Ureter (tissue), 1 donor: ENCODE measurements around the gene KIAA2012. TPM values are rescaled to one million over a fixed set of nuclear protein-coding genes. Genes with fewer than 3 reads are reported as not detected.

Source experiments
- DNase-seq: peaks from one replicate; pipeline ENCODE4 v3.0.0-alpha.2; 2020; ENCODE audit warnings: low spot score
- total RNA-seq: library from RNA; stranded (reverse); gene quantifications from one replicate; pipeline ENCODE4 v1.2.4, GENCODE V29; 2023
- donor health status: DM: yes; HTN: yes; CAD: no.

The KIAA2012 gene
- total RNA-seq, 1 donor from 2014 or later, result not detected

DNA sequence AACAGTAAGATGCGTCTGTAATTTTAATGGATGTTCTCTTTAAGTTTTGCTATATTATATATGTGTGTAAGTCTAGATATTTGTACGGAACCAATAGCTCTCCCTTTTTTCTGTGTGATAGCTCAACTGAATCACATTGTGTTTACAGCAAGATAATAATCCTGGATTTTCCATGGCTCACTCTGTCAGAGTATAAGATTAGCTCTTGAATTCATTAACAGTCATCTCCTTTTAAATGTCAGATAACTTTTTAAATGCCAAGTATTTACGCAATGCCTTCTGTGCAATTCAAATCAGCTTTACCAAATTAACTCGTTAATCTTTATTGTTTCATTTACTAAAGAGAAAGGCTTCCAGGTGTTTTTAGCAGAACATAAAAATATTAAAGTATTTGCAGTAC lies 76.9 kb downstream of the KIAA2012 start:
- no peak for DNase-seq

DNA sequence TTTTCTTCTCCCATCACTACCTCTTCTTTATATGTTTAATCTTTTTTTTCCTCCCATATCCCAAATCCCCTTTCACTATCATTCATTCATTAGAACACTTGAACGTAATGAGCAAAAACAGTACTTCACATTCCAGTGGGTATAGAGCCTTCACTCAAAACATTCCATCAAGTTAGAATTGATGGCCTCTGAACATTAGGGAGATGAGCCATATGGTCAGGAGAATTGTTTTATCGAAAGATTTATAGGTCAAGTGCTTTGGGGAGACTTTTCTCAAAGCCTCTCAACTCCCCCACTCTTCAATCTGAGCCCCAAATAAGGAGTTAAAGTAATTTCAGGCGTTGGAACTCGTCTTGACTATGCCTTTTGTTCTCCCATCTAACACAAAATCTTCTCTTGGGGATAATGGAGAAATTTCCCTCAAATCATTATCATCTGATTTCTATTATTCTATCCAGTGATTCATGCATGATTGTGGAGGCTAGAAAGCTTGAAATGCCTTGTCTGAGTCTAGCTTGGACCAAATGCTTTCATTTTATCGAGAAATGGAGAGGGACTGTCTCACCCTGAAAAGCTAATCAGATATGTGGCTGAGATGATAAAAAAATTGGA lies 79.2 kb downstream of the KIAA2012 start:
- no peak for DNase-seq

DNA sequence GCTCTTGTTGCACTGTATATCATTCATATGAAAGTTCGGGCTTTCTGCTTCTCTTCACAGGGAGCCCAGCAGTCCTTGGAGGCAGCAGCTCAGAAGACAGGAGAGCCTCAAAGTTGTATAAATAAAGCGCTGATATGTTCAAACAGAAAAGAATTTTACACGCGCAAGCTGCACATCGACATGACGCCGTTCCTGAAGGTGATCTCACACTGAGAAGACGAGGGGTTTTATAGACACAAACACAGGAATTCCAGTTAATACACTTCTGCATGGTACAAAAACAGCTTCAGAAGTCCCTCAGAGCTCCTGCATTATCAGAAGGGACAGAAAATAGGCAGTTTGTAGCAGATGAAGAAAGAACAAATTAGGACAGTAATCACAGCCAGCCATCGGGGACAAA lies 81.6 kb downstream of the KIAA2012 start:
- DNase-seq, result no peak

DNA sequence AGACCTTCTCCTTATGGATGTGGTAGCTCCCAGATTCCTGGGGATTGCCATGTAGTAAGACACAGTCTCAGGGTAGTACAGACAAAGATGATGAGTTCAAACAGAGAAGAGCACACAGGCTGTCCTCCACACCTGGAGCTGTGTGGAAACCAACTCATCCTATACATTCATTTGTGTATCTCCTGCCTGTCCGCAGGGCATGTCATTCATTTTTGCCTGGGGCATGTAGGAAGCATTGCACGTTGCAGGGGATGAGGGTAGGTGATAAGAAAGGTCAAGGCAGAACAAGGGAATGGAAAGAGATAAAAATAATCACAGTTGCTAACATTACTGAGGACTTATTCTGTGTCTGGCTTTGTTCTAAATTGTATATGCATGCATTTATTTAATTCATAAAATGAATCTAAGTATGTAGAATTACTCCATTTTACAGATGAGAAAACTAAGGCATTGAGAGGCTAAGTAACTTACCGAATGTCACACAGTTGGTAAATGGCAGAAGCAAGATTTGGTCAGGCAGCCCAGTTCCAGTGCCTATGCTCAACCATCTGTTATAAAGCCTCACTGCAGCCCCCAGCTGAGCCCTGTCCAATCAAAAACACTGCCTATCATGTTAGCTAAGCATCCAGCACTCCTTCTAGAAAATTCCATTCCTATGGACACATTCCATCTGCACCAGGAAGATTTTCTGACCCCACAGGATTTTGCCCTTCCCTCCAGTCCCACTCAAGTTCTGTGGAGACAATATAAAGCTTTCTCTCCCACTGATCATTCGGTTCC lies 84.3 kb downstream of the KIAA2012 start:
- no peak for DNase-seq

DNA sequence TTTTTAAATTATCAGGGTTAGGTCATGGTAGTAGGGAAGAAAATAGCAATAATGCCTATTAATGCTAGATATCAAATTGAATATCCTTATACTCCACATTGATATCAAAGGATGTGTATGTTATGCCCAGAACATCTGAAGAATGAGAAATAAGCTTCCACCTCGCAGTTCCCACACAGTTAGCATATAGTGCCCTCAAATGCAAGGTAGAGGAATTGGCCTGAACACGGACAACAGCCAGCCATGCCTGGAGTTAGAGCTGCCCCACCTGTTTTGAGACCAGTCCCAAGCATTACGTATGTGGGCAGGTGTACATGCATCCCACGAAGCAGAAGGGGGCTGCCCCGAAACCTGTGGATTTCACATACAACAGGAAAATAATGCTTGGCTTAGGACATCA lies 85.7 kb downstream of the KIAA2012 start:
- DNase-seq, result no peak

DNA sequence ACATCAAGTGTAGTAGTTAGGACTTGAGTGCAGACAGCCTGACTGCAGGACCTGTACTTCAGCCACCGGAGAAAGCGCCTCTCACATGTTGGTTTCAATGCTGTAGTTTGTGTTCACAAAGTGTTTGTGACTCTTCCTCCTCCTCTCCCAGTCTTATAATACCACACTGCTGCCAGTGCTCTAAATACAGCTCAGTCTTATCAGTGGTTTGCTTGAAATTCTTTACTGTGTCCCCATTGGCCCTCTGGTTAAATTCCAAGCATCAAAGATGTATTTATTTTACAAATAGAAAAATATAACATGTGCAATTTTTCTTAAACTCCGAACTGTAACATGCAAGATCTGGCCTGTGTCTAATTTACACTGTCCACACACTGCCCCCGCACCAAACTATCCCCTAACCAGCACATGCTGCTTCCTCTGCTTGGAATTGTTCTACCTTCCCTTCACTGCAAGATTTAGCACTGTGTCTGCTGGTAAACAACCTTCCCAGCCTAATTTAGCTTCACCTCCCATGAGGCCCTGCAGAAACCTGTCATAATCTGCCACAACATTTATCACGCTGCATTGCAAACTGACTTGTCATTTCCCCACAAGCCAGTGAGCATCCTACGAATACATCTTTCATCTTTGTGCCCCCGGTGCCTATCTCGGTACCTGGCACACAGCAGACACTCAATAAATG lies 88.2 kb downstream of the KIAA2012 start:
- no peak for DNase-seq

DNA sequence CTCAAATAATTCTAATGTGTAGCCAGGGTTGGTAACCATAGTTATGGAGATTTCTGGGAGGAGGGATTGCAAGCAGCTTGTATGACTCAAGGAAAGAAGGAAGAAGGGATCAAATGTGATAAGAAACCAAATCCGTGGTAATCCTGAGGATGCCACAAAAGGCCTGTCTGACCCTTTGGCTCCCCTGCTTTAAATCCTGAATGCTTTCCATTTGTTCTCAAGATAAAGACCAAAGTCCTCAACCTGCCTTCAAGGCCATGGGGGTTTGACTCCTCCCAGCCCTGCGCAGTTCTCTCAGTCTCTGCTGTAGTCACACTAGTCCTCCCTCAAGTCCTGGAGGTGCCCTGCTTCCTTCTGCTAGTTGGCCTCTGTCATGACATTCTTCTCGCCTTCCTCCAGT lies 91.4 kb downstream of the KIAA2012 start:
- DNase-seq, result no peak

DNA sequence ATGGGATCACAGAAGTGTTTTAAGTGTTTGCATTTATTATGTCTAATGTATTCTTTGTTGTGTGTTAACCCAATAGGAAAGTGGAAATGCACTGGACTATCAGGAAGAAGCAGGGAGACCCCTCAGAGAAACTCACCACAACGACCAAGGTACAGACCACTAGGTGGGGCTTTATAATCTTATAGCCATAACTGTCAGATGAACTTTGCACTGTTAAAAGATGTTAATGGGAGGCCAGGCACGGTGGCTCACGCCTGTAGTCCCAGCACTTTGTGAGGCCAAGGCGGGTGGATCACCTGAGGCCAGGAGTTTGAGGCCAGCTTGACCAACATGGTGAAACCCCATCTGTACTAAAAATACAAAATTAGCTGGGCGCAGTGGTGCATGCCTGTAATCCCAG lies 92.2 kb downstream of the KIAA2012 start:
- DNase-seq, result no peak

DNA sequence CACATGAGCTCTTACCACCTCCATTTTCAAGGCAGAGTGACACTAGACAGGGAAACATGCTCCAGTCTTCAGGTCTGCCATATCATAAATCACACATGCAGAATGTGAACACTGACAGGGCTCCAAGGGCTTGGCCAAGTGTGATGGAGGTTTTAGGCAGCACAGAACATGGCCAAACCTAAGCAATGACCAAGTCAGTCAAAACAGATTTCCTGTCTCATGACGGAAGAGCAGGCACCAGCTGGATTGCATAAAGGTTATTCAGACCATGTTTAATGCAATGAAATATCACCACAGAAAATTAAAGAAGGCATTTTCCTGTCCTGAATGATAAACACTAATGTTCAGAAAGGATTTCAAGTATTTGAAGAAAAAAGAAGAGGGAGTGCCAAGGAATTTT lies 92.9 kb downstream of the KIAA2012 start:
- no peak for DNase-seq

DNA sequence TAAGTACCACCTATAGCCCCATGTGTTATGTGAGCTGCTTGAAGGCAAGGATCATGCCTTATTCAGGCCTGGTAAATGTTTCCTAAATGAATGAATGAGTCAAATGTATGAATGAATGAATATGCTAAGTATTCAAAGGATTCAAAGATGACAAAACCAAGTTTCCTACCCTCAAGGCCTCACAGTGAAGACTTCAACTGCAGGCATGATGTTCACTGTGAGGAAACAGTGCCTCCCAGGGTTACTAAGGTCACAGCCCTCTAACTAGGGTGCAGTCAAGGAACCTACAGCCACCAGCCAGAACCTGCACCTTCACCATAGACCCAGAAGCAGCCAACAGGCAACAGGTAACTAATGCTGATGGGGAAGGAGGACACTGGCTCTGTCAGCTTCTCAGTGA lies 96.1 kb downstream of the KIAA2012 start:
- DNase-seq, result no peak

DNA sequence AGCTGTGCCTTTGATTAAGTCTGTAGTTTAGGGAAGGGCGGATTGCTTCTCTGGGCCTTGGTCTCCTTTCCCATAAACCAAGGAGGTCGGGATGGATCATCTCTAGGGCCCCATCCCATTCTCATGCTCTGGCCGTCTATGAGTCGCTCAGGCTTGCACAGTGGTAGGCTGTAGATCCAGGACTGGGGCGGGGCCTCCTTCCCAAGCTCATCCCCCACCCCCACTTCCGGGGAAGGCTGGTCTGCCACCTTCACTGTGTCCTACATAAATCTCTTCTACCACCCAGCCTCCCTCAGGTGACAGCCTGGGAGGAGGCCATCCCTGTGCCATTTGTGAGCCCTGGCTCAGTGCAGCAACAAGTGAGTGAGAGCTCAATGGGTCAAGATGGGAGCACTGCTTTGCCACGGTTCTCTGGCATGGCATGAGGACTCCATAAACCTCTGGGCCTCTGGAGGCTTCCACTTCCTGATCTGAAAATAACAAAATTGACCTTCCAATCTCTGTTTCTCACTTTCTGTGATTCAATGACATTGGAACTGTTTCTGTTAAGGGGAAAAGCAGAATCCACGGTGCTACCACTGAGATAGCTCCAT lies 96.9 kb downstream of the KIAA2012 start:
- DNase-seq, result no peak

DNA sequence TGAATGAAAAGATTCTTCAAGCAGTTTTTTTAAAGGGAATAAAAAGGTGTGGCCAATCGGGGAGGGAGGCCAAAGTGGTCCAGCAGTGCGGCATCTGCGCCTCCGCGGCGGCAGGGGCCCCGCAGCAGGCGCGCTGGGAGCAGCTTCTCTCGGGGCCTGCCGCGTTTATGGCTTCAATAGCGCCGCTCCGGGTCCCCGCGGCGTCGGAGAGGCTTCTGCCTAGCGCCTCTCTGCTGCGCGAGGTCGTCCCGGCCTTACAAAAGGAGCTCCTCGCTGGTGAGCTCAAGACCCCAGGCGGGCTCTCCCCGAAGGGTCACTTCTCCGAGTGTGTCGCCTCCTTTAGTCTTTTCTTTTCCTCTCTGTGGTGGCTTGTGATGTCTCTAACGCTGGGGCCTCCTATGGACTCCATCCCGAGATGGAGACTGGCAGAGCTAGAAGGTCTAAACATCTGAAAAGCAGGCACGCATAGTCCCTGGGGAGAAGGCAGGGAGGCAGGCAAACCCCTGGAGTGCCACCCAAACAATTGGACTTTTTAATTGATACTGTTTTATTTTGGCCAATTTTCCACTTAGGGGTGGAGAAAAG lies 98.3 kb downstream of the KIAA2012 start:
- DNase-seq, result no peak

DNA sequence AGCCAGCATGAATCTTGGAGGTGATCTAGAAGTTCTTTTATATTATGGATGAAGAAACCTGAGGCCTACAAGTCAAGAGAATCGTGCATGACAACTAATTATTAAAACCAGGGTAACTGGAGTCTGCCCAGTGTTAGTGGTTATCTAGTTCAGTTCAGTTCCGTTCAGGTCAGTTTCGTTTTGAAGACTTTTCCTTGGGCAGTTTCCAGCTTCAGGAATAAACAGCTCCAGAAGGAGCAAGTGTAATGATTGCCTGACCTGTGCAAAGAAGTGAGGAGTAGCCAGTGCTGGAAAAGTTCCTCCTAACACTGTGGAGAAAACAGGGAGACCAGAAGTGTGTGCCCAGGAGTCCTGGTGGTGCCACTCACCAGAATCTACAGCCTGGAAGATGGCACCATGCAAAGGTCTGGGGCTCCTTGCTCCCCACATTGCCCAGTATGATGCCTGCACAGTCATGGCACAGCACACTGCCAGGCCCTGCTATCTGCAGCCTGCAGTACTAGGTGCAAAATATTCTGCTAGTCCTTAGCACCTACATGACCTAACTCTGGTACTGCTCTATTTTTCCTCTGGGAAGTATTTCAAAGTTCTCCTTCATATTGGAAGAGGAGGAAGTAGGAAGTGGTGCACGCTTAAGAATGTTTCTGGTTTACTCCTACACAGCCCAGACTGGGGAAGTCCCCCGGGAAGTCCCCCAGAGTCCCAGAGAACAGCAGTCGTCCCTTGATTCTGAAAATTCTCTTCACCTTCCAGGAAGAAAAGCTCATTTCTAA lies 99.6 kb downstream of the KIAA2012 start:
- DNase-seq, result no peak

DNA sequence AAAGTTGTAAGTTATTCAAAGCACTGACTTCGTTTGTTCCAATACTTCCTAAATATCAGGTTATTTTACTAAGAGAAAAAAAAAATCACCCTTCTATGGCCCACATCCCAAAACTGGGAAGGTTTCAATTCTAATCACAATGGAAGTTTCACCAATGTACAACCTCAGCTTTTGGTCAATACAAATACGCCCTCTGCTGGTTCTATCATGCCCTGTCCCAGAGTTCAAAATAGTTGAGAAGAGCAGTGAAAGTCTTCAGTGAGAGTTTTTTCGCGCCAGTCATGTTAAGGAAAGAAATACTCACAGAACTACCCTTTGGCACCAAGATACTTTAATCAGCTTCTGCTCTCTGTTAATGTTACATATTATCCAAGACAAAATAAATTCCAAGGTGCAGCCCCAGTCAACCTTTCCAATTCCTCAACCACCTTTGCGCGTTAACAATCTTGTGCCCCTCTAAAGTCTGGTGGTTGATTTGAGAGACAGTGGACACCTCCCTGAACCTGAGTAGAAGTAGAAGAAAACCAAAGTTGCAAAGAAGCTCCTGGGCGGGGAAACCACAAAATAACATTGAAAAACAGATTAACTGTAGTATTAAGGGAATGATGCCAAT lies 105.4 kb downstream of the KIAA2012 start:
- peak; percentile 67 for DNase-seq

DNA sequence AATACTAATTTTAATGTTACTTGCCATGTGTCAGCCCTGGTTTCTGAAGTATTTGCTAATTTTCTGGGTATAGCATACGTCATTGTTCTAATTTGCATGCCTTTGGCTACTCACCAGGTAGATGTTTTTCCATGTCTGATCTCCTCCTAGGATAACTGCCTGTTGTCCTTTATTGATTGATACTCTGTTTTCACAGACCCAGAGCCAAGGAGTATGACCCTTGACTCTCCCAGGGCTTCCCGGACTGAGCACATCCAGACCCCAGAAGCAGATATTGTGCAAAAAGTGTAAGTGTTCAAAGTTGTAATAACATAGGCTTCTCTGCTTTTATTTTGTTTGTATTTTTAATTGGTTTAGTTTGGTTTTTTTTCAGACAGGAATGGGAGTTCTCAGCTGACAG lies 111.5 kb downstream of the KIAA2012 start:
- DNase-seq, result no peak

DNA sequence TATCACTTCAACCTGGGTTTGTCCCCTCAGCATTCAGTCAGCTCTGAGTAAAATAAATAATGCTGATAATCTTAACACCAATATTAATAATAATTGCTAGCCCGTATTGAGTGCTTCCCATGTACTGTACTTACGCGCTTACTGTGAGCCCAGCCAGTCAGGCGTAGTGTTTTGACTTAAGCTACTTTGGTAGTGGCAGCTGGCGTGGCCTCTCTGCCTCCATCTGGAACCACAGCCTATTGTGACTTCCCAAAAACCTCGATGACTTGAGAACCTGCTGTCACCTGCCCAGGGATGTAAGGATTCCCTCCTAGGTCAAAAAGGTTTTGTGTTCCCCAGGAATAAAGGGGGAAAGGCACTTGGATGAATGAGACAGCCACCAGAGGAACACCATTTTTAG lies 112.1 kb downstream of the KIAA2012 start:
- DNase-seq, result no peak

DNA sequence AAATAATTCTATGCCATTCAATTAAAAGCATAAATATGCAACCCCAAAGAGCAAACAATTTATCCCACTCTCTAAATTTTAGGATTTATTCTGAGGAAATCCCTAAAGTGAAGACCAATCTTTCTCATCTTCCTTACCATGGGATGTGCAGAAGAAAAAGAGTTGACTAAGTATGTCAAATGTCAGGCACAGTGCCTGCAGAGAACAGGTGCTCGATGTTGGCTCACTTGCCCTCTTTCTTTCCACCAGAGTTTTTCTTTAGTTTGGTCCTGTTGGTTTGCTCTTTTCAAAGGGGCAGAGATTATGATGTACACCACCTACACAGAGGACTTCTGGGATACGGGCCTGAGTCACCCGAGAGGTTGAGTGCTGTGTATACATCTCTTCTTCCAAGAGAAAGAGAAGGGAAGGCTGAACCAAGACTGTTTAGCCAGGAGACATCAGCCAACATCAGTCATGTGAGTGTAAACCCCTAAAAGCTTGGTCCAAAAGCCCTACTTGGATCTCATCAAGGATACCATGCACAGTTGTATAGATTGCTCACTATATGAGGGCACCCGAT lies 113.7 kb downstream of the KIAA2012 start:
- no peak for DNase-seq

DNA sequence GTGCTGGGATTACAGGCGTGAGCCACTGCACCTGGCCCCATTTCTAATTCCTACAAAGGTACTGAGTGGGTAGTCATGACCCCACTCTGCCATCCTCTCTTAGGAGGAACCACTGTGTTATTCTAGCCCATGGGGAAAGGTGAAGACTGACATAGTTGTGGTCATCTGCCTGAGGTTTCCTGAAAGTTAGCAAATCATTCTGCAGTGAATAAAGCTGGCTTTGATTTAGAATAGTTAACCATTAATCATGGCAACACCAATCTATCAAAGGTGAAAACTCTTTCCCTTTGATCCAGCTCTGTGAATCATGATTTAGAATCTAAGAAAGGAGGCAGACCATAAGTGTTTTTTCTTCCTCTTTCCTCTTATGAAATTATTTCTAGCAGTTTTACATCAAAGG lies 114.5 kb downstream of the KIAA2012 start:
- DNase-seq, result no peak

DNA sequence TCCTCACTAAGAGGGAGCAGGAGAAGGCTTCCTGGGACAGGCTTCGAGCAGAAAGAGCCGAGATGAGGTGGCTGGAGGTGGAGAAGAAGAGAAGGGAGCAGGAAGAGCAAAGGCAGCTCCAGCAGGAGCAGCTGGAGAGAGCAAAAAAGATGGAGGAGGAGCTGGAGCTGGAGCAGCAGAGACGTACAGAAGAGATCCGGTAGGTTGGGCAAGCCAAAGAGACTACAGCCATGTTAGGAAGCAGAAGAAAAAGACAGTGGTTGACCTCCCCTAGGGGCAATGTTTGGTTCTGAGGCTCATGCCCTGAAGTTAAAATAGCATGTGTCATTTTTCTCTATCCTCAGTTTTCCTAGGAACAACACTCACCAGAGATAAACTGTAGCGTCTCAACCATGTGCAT lies 120.2 kb downstream of the KIAA2012 start:
- no peak for DNase-seq

DNA sequence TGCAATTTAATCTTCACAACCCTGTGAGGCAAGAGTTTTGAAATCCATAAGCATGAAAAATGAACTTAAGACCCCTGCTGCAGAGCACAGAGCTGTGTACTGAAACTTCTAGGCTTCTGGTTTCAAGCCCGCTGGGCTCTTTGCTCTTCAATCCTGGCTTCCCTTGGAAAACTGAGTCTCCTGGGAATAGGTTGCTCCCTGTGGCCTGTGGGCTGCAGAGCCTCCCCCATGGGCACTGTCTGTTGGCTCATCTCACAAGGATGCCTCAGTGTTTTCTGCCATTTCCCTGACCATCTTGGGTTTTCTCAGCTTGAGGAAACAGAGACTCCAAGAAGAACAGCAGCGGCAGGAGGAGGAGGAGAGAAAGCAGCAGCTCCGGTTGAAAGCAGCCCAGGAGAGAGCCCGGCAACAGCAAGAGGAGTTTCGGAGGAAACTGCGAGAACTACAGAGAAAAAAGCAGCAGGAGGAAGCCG lies 120.9 kb downstream of the KIAA2012 start:
- DNase-seq, result no peak

DNA sequence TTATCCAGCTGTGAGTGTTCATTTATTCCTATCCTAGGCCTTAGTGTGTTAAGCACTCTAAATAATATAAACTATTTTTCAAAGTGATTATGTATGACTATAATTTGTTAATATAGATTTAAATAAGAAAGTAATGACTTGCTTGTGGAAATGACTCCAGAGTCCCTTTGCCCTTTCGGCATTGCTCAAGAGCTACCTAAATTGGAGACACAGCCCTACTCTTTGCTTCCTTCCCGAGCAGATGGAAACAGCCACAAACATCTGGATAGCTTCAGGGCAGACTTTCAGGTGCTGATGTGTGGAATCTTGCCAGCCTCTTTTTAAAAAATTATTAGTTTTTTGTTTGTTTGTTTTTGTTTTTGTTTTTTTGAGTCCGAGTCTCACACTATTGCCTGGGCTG lies 121.4 kb downstream of the KIAA2012 start:
- DNase-seq, result no peak
